DND-41 (cell line): ENCODE measurements around the gene RBBP7.

Experiments used
- ATAC-seq: fragments of 200-7000 bp; cut with Tn5 transposase; 3 replicates; pipeline ENCODE4 v1.9.1; 2021; ENCODE audit warnings: low read depth; ENCODE audit not compliant: insufficient read depth
- DNase-seq: peaks from one replicate; pipeline ENCODE4 v3.0.0-alpha.2; 2020
- H2AFZ ChIP-seq: 2 replicates; pipeline ENCODE4 v1.6.0; 2012; ENCODE audit warnings: low read depth, low read length
- H3K27ac ChIP-seq: 2 replicates; pipeline ENCODE4 v1.5.1; 2012; ENCODE audit warnings: low read length, inconsistent platforms
- H3K27me3 ChIP-seq: fragments of 200-600 bp; sonication (generic); 2 replicates; pipeline ENCODE4 v1.6.0; 2012; ENCODE audit warnings: low read length, mild to moderate bottlenecking, inconsistent platforms; ENCODE audit not compliant: insufficient read depth, poor library complexity
- H3K36me3 ChIP-seq: 2 replicates; pipeline ENCODE4 v1.5.1; 2012; ENCODE audit warnings: low read length, inconsistent platforms; ENCODE audit not compliant: insufficient read depth
- H3K4me1 ChIP-seq: 2 replicates; pipeline ENCODE4 v1.5.1; 2012; ENCODE audit warnings: mild to moderate bottlenecking, low read length; ENCODE audit not compliant: insufficient read depth
- H3K4me2 ChIP-seq: 2 replicates; pipeline ENCODE4 v1.6.0; 2012; ENCODE audit warnings: mild to moderate bottlenecking, moderate library complexity, low read length, inconsistent platforms; ENCODE audit not compliant: insufficient read depth
- H3K4me3 ChIP-seq, 2 experiments: fragments of 200-600 bp in 1 of 2; shearing (Covaris generic) in 1 of 2; 2 replicates each; pipeline ENCODE4 v1.5.1; 2012 to 2016; ENCODE audit warnings: inconsistent platforms in 2 of 2, low read length in 2 of 2, mild to moderate bottlenecking in 2 of 2, low read depth in 1 of 2, moderate library complexity in 1 of 2
- H3K79me2 ChIP-seq: 2 replicates; pipeline ENCODE4 v1.6.0; 2012; ENCODE audit warnings: low read length, inconsistent platforms; ENCODE audit not compliant: insufficient read depth
- H3K9ac ChIP-seq: 2 replicates; pipeline ENCODE4 v1.6.0; 2012; ENCODE audit warnings: low read depth, mild to moderate bottlenecking, inconsistent platforms, low read length, moderate library complexity
- H3K9me3 ChIP-seq: 2 replicates; pipeline ENCODE4 v1.5.1; 2012; ENCODE audit warnings: low read length, moderate library complexity, mild to moderate bottlenecking, inconsistent platforms; ENCODE audit not compliant: insufficient read depth, severe bottlenecking
- H4K20me1 ChIP-seq: 2 replicates; pipeline ENCODE4 v1.6.0; 2012; ENCODE audit warnings: low read length; ENCODE audit not compliant: insufficient read depth
- CTCF ChIP-seq: IDR thresholded peaks from 2 replicates; pipeline ENCODE4 v1.5.1; 2012; ENCODE audit warnings: borderline replicate concordance, low read length, moderate library complexity, mild to moderate bottlenecking; ENCODE audit not compliant: poor library complexity, severe bottlenecking; ENCODE audit errors: extremely low read depth
- EZH2 ChIP-seq: IDR thresholded peaks from 3 replicates; pipeline ENCODE4 v1.6.1; 2012; ENCODE audit warnings: borderline replicate concordance, low read depth, mild to moderate bottlenecking, moderate library complexity, low read length, inconsistent platforms; ENCODE audit not compliant: severe bottlenecking

Gene RBBP7

GRCh38 chrX:16819634-16820033 is 50.5 kb downstream of the RBBP7 start:
- no peaks in the 10 kb centered on the region for H3K9me3 ChIP-seq
- no peaks in the 10 kb centered on the region for H3K27me3 ChIP-seq
- H3K9ac ChIP-seq = no peak overlapping the region
- H2AFZ ChIP-seq = no peak overlapping the region
- H3K4me3 ChIP-seq = no peak overlapping the region
- no peaks in the 10 kb centered on the region for H3K4me1 ChIP-seq
- H3K4me2 ChIP-seq = no peak overlapping the region
- no peak for ATAC-seq
- no peaks in the 10 kb centered on the region; the same call in 1 of the 2 replicates for H4K20me1 ChIP-seq
- TF ChIP-seq EZH2 (no peak), CTCF (no peak)
- H3K36me3 ChIP-seq = peaks cover 41% of the 10 kb centered on the region
- H3K27ac ChIP-seq = no peak overlapping the region
- H3K79me2 ChIP-seq = peaks cover 13% of the 10 kb centered on the region
- no peak for DNase-seq

GRCh38 chrX:16814597-16814996 is 55.6 kb downstream of the RBBP7 start:
- Histone ChIP-seq H3K27ac (no peak overlapping the region), H3K36me3 (peaks cover 12% of the 10 kb centered on the region; the same call in 1 of the 2 replicates), H4K20me1 (no peaks in the 10 kb centered on the region; the same call in 1 of the 2 replicates), H3K4me1 (no peaks in the 10 kb centered on the region), H3K4me3 (no peak overlapping the region), H3K4me2 (no peak overlapping the region), H3K79me2 (peaks cover 46% of the 10 kb centered on the region), H2AFZ (no peak overlapping the region), H3K9ac (no peak overlapping the region), H3K9me3 (no peaks in the 10 kb centered on the region), H3K27me3 (no peaks in the 10 kb centered on the region)
- ATAC-seq (no peak), DNase-seq (no peak)
- TF ChIP-seq EZH2 = no peak
- no peak for TF ChIP-seq CTCF

- no peak overlapping the region for H2AFZ ChIP-seq
- TF ChIP-seq EZH2 = no peak
- no peak for TF ChIP-seq CTCF
- H3K4me1 ChIP-seq = no peaks in the 10 kb centered on the region
- no peaks in the 10 kb centered on the region for H3K27me3 ChIP-seq
- H3K9me3 ChIP-seq = no peaks in the 10 kb centered on the region
- ATAC-seq (no peak), DNase-seq (no peak)
- H3K4me2 ChIP-seq = no peak overlapping the region
- no peak overlapping the region for H3K4me3 ChIP-seq
- no peak overlapping the region for H3K9ac ChIP-seq
- H3K79me2 ChIP-seq = peaks cover 79% of the 10 kb centered on the region
- peaks cover 9% of the 10 kb centered on the region; the same call in 1 of the 2 replicates for H4K20me1 ChIP-seq
- H3K27ac ChIP-seq = no peak overlapping the region
- H3K36me3 ChIP-seq = peaks cover 6% of the 10 kb centered on the region; the same call in 1 of the 2 replicates
Measured at GRCh38 chrX:16807976-16808542, 62.1 kb downstream of the RBBP7 start.

- no peak overlapping the region for H3K9ac ChIP-seq
- DNase-seq (no peak), ATAC-seq (no peak)
- no peaks in the 10 kb centered on the region for H3K4me1 ChIP-seq
- no peaks in the 10 kb centered on the region for H3K27me3 ChIP-seq
- H2AFZ ChIP-seq = no peak overlapping the region
- peaks cover 9% of the 10 kb centered on the region; the same call in 1 of the 2 replicates for H3K36me3 ChIP-seq
- H3K4me3 ChIP-seq = no peak overlapping the region
- no peaks in the 10 kb centered on the region for H3K9me3 ChIP-seq
- peaks cover 9% of the 10 kb centered on the region; the same call in 1 of the 2 replicates for H4K20me1 ChIP-seq
- H3K79me2 ChIP-seq = peaks cover 79% of the 10 kb centered on the region
- no peak overlapping the region for H3K27ac ChIP-seq
- no peak overlapping the region for H3K4me2 ChIP-seq
- TF ChIP-seq CTCF (no peak), EZH2 (no peak)
Measured at GRCh38 chrX:16807548-16807947, 62.6 kb downstream of the RBBP7 start.
